SK-N-SH (cell line): ENCODE results near the gene MED29.

Experiments
- CTCF ChIP-seq: fragments of 200-600 bp; sonication (generic); IDR thresholded peaks from 2 replicates; pipeline ENCODE4 v1.6.1; 2017; ENCODE audit warnings: antibody characterized with exemption, mild to moderate bottlenecking, moderate library complexity
- EP300 ChIP-seq, 2 experiments: IDR thresholded peaks; 2 replicates each; pipeline versions ENCODE4 v1.4.0 to v1.6.1; 2012; ENCODE audit warnings: borderline replicate concordance in 1 of 2, low read depth in 1 of 2, low read length in 1 of 2
- EZH2phosphoT487 ChIP-seq: fragments of 200-600 bp; sonication (generic); IDR thresholded peaks from 2 replicates; pipeline ENCODE4 v1.6.1; 2017; ENCODE audit warnings: low read depth, mixed run types, mild to moderate bottlenecking, antibody characterized with exemption, moderate library complexity, borderline replicate concordance
- PBX3 ChIP-seq: IDR thresholded peaks from 2 replicates; pipeline ENCODE4; 2012
- POLR2AphosphoS5 ChIP-seq: IDR thresholded peaks from 2 replicates; pipeline ENCODE4 v1.6.1; 2012; ENCODE audit warnings: low read depth, low read length
- TAF1 ChIP-seq: IDR thresholded peaks from 2 replicates; pipeline ENCODE4 v1.6.1; 2012; ENCODE audit warnings: low read depth, mild to moderate bottlenecking, low read length, moderate library complexity, borderline replicate concordance
- TEAD4 ChIP-seq: IDR thresholded peaks from 2 replicates; pipeline ENCODE4 v1.4.0; 2012; ENCODE audit warnings: mild to moderate bottlenecking, borderline replicate concordance; ENCODE audit not compliant: insufficient read depth
- USF1 ChIP-seq: IDR thresholded peaks from 2 replicates; pipeline ENCODE4 v1.4.0; 2012; ENCODE audit warnings: low read depth, borderline replicate concordance
- TF ChIP-seq, protein P1 (sequence below): IDR thresholded peaks from 2 replicates; pipeline ENCODE4 v1.4.0; 2012; ENCODE audit warnings: low read depth

- no peak for TF ChIP-seq CTCF
- no peak for TF ChIP-seq TEAD4
- TF ChIP-seq TAF1, result no peak
- TF ChIP-seq EP300 (IDR thresholded peaks at IDR 0.05; ENCODE audit: borderline replicate concordance in 1 of 2, low read depth in 1 of 2, low read length in 1 of 2), result no peak
- no peak for TF ChIP-seq PBX3
- no peak for TF ChIP-seq EZH2phosphoT487
- no peak for TF ChIP-seq USF1
- TF ChIP-seq, protein P1, sequence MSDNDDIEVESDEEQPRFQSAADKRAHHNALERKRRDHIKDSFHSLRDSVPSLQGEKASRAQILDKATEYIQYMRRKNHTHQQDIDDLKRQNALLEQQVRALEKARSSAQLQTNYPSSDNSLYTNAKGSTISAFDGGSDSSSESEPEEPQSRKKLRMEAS, result no peak
- TF ChIP-seq POLR2AphosphoS5, result no peak
Measured at GRCh38 chr19:39369200-39369599, 22.0 kb upstream of the MED29 start.
